ENCODE results near the gene COL4A1.

The COL4A1 gene

GRCh38 chr13:110150384-110151101 lies 156.4 kb downstream of the COL4A1 start:
- no peak for DNase-seq

GRCh38 chr13:110149036-110149435 lies 157.9 kb downstream of the COL4A1 start:
- DNase-seq = no peak

GRCh38 chr13:110140099-110140498 lies 166.9 kb downstream of the COL4A1 start:
- no peak for DNase-seq

GRCh38 chr13:110138700-110139036 lies 168.3 kb downstream of the COL4A1 start:
- no peak for DNase-seq

GRCh38 chr13:110138010-110138699 lies 168.8 kb downstream of the COL4A1 start:
- DNase-seq = no peak

- DNase-seq = no peak
Measured at GRCh38 chr13:110137680-110138009, 169.3 kb downstream of the COL4A1 start.

- no peak for DNase-seq
Measured at GRCh38 chr13:110136660-110137585, 170.0 kb downstream of the COL4A1 start.

- no peak for DNase-seq
Measured at GRCh38 chr13:110135977-110136597, 170.9 kb downstream of the COL4A1 start.

GRCh38 chr13:110134801-110135200 lies 172.2 kb downstream of the COL4A1 start:
- DNase-seq = no peak

GRCh38 chr13:110133425-110134235 lies 173.3 kb downstream of the COL4A1 start:
- no peak for DNase-seq

GRCh38 chr13:110132225-110132982 lies 174.6 kb downstream of the COL4A1 start:
- no peak for DNase-seq

GRCh38 chr13:110131424-110131823 lies 175.5 kb downstream of the COL4A1 start:
- no peak for DNase-seq

GRCh38 chr13:110130431-110130830 lies 176.5 kb downstream of the COL4A1 start:
- no peak for DNase-seq

- no peak for DNase-seq
Measured at GRCh38 chr13:110129539-110130186, 177.3 kb downstream of the COL4A1 start.

- DNase-seq = no peak
Measured at GRCh38 chr13:110129076-110129475, 177.9 kb downstream of the COL4A1 start.

GRCh38 chr13:110128546-110128945 lies 178.4 kb downstream of the COL4A1 start:
- DNase-seq = no peak

GRCh38 chr13:110127986-110128511 lies 178.9 kb downstream of the COL4A1 start:
- DNase-seq = no peak

- DNase-seq = no peak
Measured at GRCh38 chr13:110126391-110126961, 180.5 kb downstream of the COL4A1 start.

GRCh38 chr13:110125613-110126272 lies 181.2 kb downstream of the COL4A1 start:
- no peak for DNase-seq

GRCh38 chr13:110125157-110125556 lies 181.8 kb downstream of the COL4A1 start:
- DNase-seq = no peak

Measured in NCI-H2171 (cell line).